Smooth muscle cell (in vitro differentiated cells): ENCODE measurements around the gene GJB2. TPM values are rescaled to one million over a fixed set of nuclear protein-coding genes. Genes with fewer than 3 reads are reported as not detected.

Experiments
- DNase-seq: peaks from one replicate; lab custom pipeline; 2025; ENCODE audit not compliant: unreplicated experiment; lab: John Stamatoyannopoulos, UW
- H2AFZ ChIP-seq: fragments of 200-600 bp; sonication (generic); 2 replicates; pipeline ENCODE4 v1.6.0; 2016; ENCODE audit warnings: antibody characterized with exemption, low read depth, mild to moderate bottlenecking
- H3F3A ChIP-seq: fragments of 200-600 bp; sonication (generic); 2 replicates; pipeline ENCODE4 v1.6.0; 2017; ENCODE audit warnings: antibody characterized with exemption, low read depth
- H3K27ac ChIP-seq: fragments of 200-600 bp; sonication (generic); 2 replicates; pipeline ENCODE4 v1.5.1; 2016; ENCODE audit warnings: low read depth, mild to moderate bottlenecking
- H3K27me3 ChIP-seq: fragments of 200-600 bp; sonication (generic); 2 replicates; pipeline ENCODE4 v1.6.1; 2016; ENCODE audit warnings: low read depth, mild to moderate bottlenecking
- H3K36me3 ChIP-seq: fragments of 200-600 bp; sonication (generic); 2 replicates; pipeline ENCODE4 v1.5.1; 2016; ENCODE audit warnings: low read depth
- H3K4me1 ChIP-seq: fragments of 200-600 bp; sonication (generic); 2 replicates; pipeline ENCODE4 v1.5.1; 2016; ENCODE audit warnings: low read depth
- H3K4me2 ChIP-seq: fragments of 200-600 bp; sonication (generic); 2 replicates; pipeline ENCODE4 v1.6.0; 2016; ENCODE audit warnings: mild to moderate bottlenecking
- H3K4me3 ChIP-seq: fragments of 200-600 bp; sonication (generic); 2 replicates; pipeline ENCODE4 v1.5.1; 2016; ENCODE audit warnings: mild to moderate bottlenecking
- H3K79me2 ChIP-seq: fragments of 200-600 bp; sonication (generic); 2 replicates; pipeline ENCODE4 v1.6.0; 2016; ENCODE audit warnings: low read depth, mild to moderate bottlenecking
- H3K9ac ChIP-seq: fragments of 200-600 bp; sonication (generic); 2 replicates; pipeline ENCODE4 v1.6.0; 2016; ENCODE audit warnings: low read depth
- H3K9me3 ChIP-seq: fragments of 200-600 bp; sonication (generic); replicated peaks from 2 replicates; pipeline ENCODE4 v1.5.1; 2016; ENCODE audit warnings: low read depth
- H4K20me1 ChIP-seq: fragments of 200-600 bp; sonication (generic); 2 replicates; pipeline ENCODE4 v1.6.0; 2016; ENCODE audit warnings: low read depth
- CTCF ChIP-seq: fragments of 200-600 bp; sonication (generic); IDR thresholded peaks from 2 replicates; pipeline ENCODE4 v1.5.1; 2017; ENCODE audit warnings: borderline replicate concordance, mild to moderate bottlenecking, antibody characterized with exemption; ENCODE audit not compliant: insufficient read depth, poor library complexity, severe bottlenecking
- WGBS: methylation state at CpG from one replicate; pipeline ENCODE4 v1.1.7; 2016; ENCODE audit warnings: low lambda C conversion rate; 5-methylcytosine and 5-hydroxymethylcytosine counted together
- polyA plus RNA-seq: library from polyadenylated mRNA; unstranded; fragments of >200 nt; fragmentation: Nextera tagmentation; extraction: Ambion mirVana; gene quantifications from 2 replicates; pipeline ENCODE4 v1.2.1, GENCODE V29; 2016
- total RNA-seq: library from RNA; depleted of rRNA; stranded (reverse); fragments of >200 nt; gene quantifications from 2 replicates; pipeline ENCODE4 v1.2.3, GENCODE V29; 2014

Gene GJB2
- total and polyA plus RNA-seq, 2 experiments from 2014 or later = 42.9 to 115 TPM

- H3K27ac ChIP-seq = no peak overlapping the region
- DNase-seq = no peak
- TF ChIP-seq CTCF = no peak
- peaks cover 21% of the 10 kb centered on the region for H3K27me3 ChIP-seq
- 95% methylated on average over 65 of the region's 84 CpGs for WGBS
- no peak overlapping the region for H3K9ac ChIP-seq
- H3F3A ChIP-seq = no peaks in the 10 kb centered on the region
- H3K4me3 ChIP-seq = no peak overlapping the region
- H4K20me1 ChIP-seq = no peaks in the 10 kb centered on the region
- no peaks in the 10 kb centered on the region for H3K4me1 ChIP-seq
- H2AFZ ChIP-seq = no peak overlapping the region
- H3K79me2 ChIP-seq = no peaks in the 10 kb centered on the region
- H3K9me3 ChIP-seq = no peaks in the 10 kb centered on the region
- H3K36me3 ChIP-seq = no peaks in the 10 kb centered on the region
- H3K4me2 ChIP-seq = no peak overlapping the region
Measured at GRCh38 chr13:20142023-20142926, 50.5 kb downstream of the GJB2 start.

DNA sequence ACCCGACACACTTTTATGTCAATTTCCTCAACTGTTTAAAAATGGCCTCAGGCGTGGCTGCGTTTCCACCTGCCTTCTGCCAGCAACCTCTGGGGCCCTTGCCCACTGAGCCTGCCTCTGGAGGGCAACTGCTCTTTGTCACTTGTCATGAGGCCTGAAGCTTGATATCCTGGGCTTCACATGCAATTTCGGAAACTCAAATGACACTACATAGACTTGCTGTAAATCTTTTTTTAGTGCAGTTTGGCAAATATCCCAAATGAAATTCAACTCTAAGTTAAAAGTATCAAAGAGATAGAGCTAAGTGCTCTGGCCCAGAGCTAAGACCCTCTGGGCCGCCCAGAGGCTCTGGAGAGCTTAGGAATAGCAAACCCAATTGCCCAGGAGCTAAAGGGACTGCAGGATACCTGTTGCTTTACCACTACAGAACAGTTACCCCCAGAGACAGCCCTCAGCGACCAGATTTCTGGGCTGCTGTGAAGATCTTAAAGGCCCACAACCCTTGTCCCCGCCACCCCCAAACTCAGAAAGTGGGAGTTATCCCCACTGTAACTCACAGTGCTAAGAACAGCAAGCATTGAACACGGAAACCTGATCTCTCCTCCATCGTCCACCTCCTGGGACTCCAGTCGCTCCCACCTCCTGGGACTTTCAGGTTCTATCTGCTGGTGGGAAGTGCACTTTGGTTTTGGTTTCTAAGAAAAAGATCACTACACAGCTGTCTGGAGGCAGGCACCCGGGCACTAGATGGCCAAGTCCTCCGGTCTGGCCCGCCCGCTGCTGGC, 51.3 kb downstream of the GJB2 start:
- DNase-seq = no peak
- Histone ChIP-seq H3K27me3 (peaks cover 25% of the 10 kb centered on the region), H3K4me3 (no peak overlapping the region), H2AFZ (no peak overlapping the region), H3K4me2 (peak overlapping the region; percentile 61), H3K9ac (no peak overlapping the region), H3K4me1 (peaks cover 3% of the 10 kb centered on the region), H3K9me3 (no peaks in the 10 kb centered on the region), H3F3A (no peaks in the 10 kb centered on the region), H3K36me3 (no peaks in the 10 kb centered on the region), H3K79me2 (no peaks in the 10 kb centered on the region), H3K27ac (no peak overlapping the region), H4K20me1 (no peaks in the 10 kb centered on the region)
- WGBS = 80% methylated on average over 14 of the region's 14 CpGs
- no peak for TF ChIP-seq CTCF

DNA sequence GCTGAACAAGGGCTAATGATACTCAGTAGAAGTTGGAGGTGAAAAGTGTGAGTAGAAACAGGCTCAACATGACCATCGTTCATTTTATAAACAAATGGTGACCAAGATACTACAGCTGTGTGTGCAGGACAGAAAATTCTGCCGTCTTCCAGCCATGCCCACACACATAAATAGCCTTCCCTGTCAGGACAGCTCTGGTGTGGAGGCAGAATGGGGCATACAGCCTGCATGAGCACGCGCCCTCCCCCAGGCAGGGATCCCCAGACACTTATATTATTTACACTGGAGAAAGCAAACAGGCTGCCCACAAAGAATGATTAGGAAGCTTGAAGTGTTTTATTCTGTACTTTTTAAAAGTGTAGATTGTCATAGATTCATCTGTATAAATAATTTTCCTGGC, 52.3 kb downstream of the GJB2 start:
- DNase-seq = no peak
- peaks cover 27% of the 10 kb centered on the region for H3K27me3 ChIP-seq

More for the DNA sequence above, 52.3 kb downstream of the GJB2 start:
- Histone ChIP-seq H3K4me3 (no peak overlapping the region), H3K79me2 (no peaks in the 10 kb centered on the region), H4K20me1 (no peaks in the 10 kb centered on the region), H3K36me3 (no peaks in the 10 kb centered on the region), H3K4me1 (peaks cover 4% of the 10 kb centered on the region), H3F3A (no peaks in the 10 kb centered on the region), H2AFZ (no peak overlapping the region), H3K27ac (no peak overlapping the region), H3K4me2 (peak overlapping the region; percentile 61), H3K9me3 (no peaks in the 10 kb centered on the region), H3K9ac (no peak overlapping the region)
- 35% methylated on average over 4 of the region's 4 CpGs for WGBS
- TF ChIP-seq CTCF = no peak
